Testis (tissue), 2 donors: ENCODE data around the gene MEAF6.
A peak's percentile ranks its signal among the peaks of the same experiment; 100 is the strongest.

ENCODE experiments used
- POLR2A ChIP-seq: fragments of 450-650 bp; IDR thresholded peaks from one replicate; pipeline ENCODE4 v1.6.1; 2017; ENCODE audit warnings: antibody characterized with exemption, mild to moderate bottlenecking, moderate library complexity
- TF ChIP-seq, protein P1 (sequence below), 3 experiments: fragments of 450-650 bp in 2 of 3; fragments of 200-600 bp in 1 of 3; sonication (generic) in 1 of 3; IDR thresholded peaks; one replicate each; pipeline ENCODE4 v1.5.1; 2016 to 2019; ENCODE audit warnings: antibody characterized with exemption in 3 of 3, mild to moderate bottlenecking in 2 of 3, moderate library complexity in 1 of 3

DNA sequence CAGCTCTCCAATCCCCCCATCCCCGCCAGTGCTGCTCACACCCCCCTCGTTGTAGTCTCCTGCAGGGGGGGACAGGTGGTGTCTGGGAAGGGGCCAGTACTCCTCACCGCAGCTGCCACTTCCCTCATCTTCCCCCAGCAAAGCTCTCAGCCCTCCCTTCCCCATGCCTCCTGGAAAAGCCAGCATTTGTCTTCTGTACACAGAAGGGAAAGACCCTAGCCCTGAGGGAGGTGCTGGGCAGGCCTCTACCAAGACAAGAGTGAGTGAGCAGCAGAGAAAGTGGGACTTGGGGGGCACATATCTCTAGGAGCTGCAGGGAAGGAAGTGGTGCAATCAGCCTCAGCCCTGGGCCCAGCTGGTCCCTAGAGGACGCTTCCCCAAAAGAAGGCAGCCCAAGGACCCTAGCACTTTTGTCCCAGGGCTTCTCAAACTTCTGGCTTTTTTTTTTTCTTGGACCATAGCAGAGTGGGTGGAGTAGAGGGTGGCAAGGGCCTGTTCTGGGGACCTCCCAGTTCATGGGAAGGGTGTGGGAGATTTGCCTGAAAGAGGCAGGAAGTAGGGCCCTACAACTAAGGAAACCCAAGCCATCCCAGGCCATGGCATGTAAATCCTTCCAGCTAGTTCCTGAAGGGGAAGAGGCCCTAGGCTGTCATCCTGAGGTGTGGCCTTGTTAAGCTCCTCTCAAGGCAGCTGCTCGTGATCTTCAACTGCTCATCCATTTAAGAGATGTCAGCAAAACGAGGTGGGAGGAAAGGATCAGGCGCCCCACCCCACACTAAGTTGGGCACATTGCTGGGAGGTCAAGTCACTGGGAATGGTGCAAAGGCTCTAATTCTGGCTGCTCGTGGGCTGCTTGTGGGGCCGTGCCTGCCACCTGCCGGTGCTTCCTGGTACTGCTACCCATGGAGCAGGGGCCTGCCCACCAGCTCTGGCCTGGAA lies 27.6 kb downstream of the MEAF6 start:
- TF ChIP-seq, protein P1, sequence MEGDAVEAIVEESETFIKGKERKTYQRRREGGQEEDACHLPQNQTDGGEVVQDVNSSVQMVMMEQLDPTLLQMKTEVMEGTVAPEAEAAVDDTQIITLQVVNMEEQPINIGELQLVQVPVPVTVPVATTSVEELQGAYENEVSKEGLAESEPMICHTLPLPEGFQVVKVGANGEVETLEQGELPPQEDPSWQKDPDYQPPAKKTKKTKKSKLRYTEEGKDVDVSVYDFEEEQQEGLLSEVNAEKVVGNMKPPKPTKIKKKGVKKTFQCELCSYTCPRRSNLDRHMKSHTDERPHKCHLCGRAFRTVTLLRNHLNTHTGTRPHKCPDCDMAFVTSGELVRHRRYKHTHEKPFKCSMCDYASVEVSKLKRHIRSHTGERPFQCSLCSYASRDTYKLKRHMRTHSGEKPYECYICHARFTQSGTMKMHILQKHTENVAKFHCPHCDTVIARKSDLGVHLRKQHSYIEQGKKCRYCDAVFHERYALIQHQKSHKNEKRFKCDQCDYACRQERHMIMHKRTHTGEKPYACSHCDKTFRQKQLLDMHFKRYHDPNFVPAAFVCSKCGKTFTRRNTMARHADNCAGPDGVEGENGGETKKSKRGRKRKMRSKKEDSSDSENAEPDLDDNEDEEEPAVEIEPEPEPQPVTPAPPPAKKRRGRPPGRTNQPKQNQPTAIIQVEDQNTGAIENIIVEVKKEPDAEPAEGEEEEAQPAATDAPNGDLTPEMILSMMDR (IDR thresholded peaks at IDR 0.05), result peak; percentile 88 to 94 (median 89)
- TF ChIP-seq POLR2A, result no peak
